ENCODE measurements around the gene CZIB. TPM values are rescaled to one million over a fixed set of nuclear protein-coding genes. Genes with fewer than 3 reads are reported as not detected.
A peak's percentile ranks its signal among the peaks of the same experiment; 100 is the strongest.

CZIB gene
- total RNA-seq, 1 experiment from 2014 or later: 67.0 TPM

- H2AK5ac ChIP-seq (ENCODE audit: insufficient read length, low read length): no peak overlapping the region
- peaks cover 14% of the 10 kb centered on the region for H3K27me3 Mint-ChIP-seq (ENCODE audit: low read depth)
- peaks cover 2 to 9% (median 7%) of the 10 kb centered on the region in 3 experiments; a peak in 3 of 7 replicates for H3K36me3 Mint-ChIP-seq (ENCODE audit: insufficient read depth in 1 of 3, low read depth in 3 of 3)
- H4K5ac ChIP-seq (ENCODE audit: insufficient read length, low read depth, low read length): no peak overlapping the region
- no peak overlapping the region for H4K8ac ChIP-seq (replicated peaks; ENCODE audit: insufficient read length, low read depth, low read length)
- no peaks in the 10 kb centered on the region for H4K20me1 ChIP-seq (ENCODE audit: control insufficient read depth, insufficient read depth, insufficient read length)
- peaks cover 3% of the 10 kb centered on the region for H3K79me1 ChIP-seq (ENCODE audit: insufficient read depth, low read depth, low read length, poor library complexity, severe bottlenecking)
- no peak overlapping the region for H3T11ph ChIP-seq (ENCODE audit: low read length)
- no peak overlapping the region for H3K9ac ChIP-seq (ENCODE audit: extremely low read depth, insufficient read length, low read length)
- no peak overlapping the region for H3K27ac Mint-ChIP-seq
- TF ChIP-seq, protein P1, sequence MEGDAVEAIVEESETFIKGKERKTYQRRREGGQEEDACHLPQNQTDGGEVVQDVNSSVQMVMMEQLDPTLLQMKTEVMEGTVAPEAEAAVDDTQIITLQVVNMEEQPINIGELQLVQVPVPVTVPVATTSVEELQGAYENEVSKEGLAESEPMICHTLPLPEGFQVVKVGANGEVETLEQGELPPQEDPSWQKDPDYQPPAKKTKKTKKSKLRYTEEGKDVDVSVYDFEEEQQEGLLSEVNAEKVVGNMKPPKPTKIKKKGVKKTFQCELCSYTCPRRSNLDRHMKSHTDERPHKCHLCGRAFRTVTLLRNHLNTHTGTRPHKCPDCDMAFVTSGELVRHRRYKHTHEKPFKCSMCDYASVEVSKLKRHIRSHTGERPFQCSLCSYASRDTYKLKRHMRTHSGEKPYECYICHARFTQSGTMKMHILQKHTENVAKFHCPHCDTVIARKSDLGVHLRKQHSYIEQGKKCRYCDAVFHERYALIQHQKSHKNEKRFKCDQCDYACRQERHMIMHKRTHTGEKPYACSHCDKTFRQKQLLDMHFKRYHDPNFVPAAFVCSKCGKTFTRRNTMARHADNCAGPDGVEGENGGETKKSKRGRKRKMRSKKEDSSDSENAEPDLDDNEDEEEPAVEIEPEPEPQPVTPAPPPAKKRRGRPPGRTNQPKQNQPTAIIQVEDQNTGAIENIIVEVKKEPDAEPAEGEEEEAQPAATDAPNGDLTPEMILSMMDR (conservative IDR thresholded peaks at IDR 0.05): no peak
- H2BK5ac ChIP-seq (ENCODE audit: insufficient read length, low read length): no peak overlapping the region
- no peaks in the 10 kb centered on the region; a peak in 1 of 5 replicates for H3K9me3 Mint-ChIP-seq
- no peak for DNase-seq
- H3K9me3 ChIP-seq (ENCODE audit: control insufficient read depth, low read depth, low read length): no peaks in the 10 kb centered on the region
- peak overlapping the region; percentile 70 for H3K4me2 ChIP-seq (ENCODE audit: insufficient read depth, insufficient read length, low read length)
- H3K4me3 Mint-ChIP-seq: peak overlapping the region in 1 of 2 experiments; percentile 95; a peak in 2 of 5 replicates
- H3K4ac ChIP-seq (ENCODE audit: low read depth, low read length): no peak overlapping the region
- H3K56ac ChIP-seq (ENCODE audit: insufficient read length, low read depth, low read length): no peak overlapping the region
- no peak overlapping the region for H4K91ac ChIP-seq (ENCODE audit: insufficient read length, low read depth, low read length)
- H3K79me2 ChIP-seq (ENCODE audit: insufficient read depth, low read length): no peaks in the 10 kb centered on the region
- no CpG with 5 or more reads among the region's 11 CpGs for WGBS (ENCODE audit: extremely low coverage, insufficient read length, low lambda C conversion rate)
- no peak overlapping the region for H2AFZ ChIP-seq (ENCODE audit: low read length)
- H3K4me1 ChIP-seq (ENCODE audit: insufficient read depth, low read length): peaks cover 2% of the 10 kb centered on the region; the same call in 1 of the 2 replicates
- H2BK20ac ChIP-seq (ENCODE audit: low read depth, low read length, poor library complexity, severe bottlenecking): no peak overlapping the region
- peaks cover 15% of the 10 kb centered on the region for H3K23me2 ChIP-seq (ENCODE audit: insufficient read length, low read depth, low read length, poor library complexity, severe bottlenecking)
- H3K18ac ChIP-seq (ENCODE audit: insufficient read length, low read depth, low read length): no peak overlapping the region
- H2BK12ac ChIP-seq (ENCODE audit: insufficient read length, low read depth, low read length): no peak overlapping the region
- H2BK120ac ChIP-seq (ENCODE audit: low read depth, low read length, poor library complexity, severe bottlenecking): no peak overlapping the region
- no peak overlapping the region for H2BK15ac ChIP-seq (ENCODE audit: low read depth, low read length)
- H3K27me3 ChIP-seq (ENCODE audit: insufficient read depth, low read length): no peaks in the 10 kb centered on the region
- H3K27ac ChIP-seq (ENCODE audit: insufficient read length, low read depth, low read length): no peak overlapping the region
- no peak overlapping the region for H3K14ac ChIP-seq (ENCODE audit: insufficient read depth, low read length)
- no peak overlapping the region for H3K23ac ChIP-seq (ENCODE audit: insufficient read length, low read depth, low read length)
- peaks cover 22 to 26% of the 10 kb centered on the region in 2 experiments for H3K4me1 Mint-ChIP-seq
These were observed 25.0 kb downstream of the CZIB start for GRCh38 chr1:53195246-53196016.
